G401 (cell line): ENCODE data around the gene USP17L29. TPM values are rescaled to one million over a fixed set of nuclear protein-coding genes. Genes with fewer than 3 reads are reported as not detected.
"Not testable (repeated sequence)": the region's sequence is repeated elsewhere in the genome, so short reads cannot be mapped to it uniquely, and the experiment has no call there.

Experiments
- DNase-seq: peaks from one replicate; pipeline ENCODE4 v3.0.0-alpha.2; 2015; ENCODE audit warnings: low spot score
- in situ Hi-C: cut with HindIII; loops from 2 replicates; pipeline ENCODE4 v1.10.0; 2016; ENCODE audit warnings: low sequenced_read_pairs, mixed read lengths
- total RNA-seq: library from RNA; depleted of rRNA; stranded (reverse); fragments of >200 nt; shearing (Covaris generic); gene quantifications from 2 replicates; pipeline ENCODE4 v1.2.3, GENCODE V29; 2014; rRNA removed

Gene USP17L29
- not detected in 2 replicates for total RNA-seq

GRCh38 chr4:9353338-9353737 is at the start of gene USP17L29:
USP17L29 (plus strand) TSS chr4:9353638; CDS start chr4:9353638, 0 bp downstream.
- DNase-seq, in situ Hi-C loops: not testable (repeated sequence)

- in situ Hi-C loops, DNase-seq: not testable (repeated sequence)
Measured at GRCh38 chr4:9324191-9324590, 29.2 kb upstream of the USP17L29 start.

- in situ Hi-C loops: not testable (repeated sequence)
Measured at GRCh38 chr4:9324865-9325264, 28.6 kb upstream of the USP17L29 start, which contains the start of gene USP17L24. USP17L24 (plus strand) TSS chr4:9325165; CDS start chr4:9325165, 0 bp downstream.

GRCh38 chr4:9329611-9330010 is 23.8 kb upstream of the USP17L29 start, which contains the start of gene USP17L25:
USP17L25 (plus strand) TSS chr4:9329911; CDS start chr4:9329911, 0 bp downstream.
- DNase-seq, in situ Hi-C loops: not testable (repeated sequence)

More at GRCh38 chr4:9324865-9325264, 28.6 kb upstream of the USP17L29 start, which contains the start of gene USP17L24:
- DNase-seq: not testable (repeated sequence)

- DNase-seq, in situ Hi-C loops: not testable (repeated sequence)
Measured at GRCh38 chr4:9334358-9334757, 19.1 kb upstream of the USP17L29 start, which contains the start of gene USP17L26. USP17L26 (plus strand) TSS chr4:9334658; CDS start chr4:9334658, 0 bp downstream.

- in situ Hi-C loops, DNase-seq: not testable (repeated sequence)
Measured at GRCh38 chr4:9339103-9339502, 14.3 kb upstream of the USP17L29 start, which contains the start of gene USP17L5. USP17L5 (plus strand) TSS chr4:9339403; CDS start chr4:9339403, 0 bp downstream.

GRCh38 chr4:9343848-9344247 is 9.6 kb upstream of the USP17L29 start, which contains the start of gene USP17L27:
USP17L27 (plus strand) TSS chr4:9344148; CDS start chr4:9344148, 0 bp downstream.
- DNase-seq, in situ Hi-C loops: not testable (repeated sequence)

GRCh38 chr4:9348593-9348992 is 4.8 kb upstream of the USP17L29 start, which contains the start of gene USP17L28:
USP17L28 (plus strand) TSS chr4:9348893; CDS start chr4:9348893, 0 bp downstream.
- in situ Hi-C loops, DNase-seq: not testable (repeated sequence)

- in situ Hi-C loops, DNase-seq: not testable (repeated sequence)
Measured at GRCh38 chr4:9350866-9351265, 2.6 kb upstream of the USP17L29 start.

GRCh38 chr4:9362829-9363228 is 9.4 kb downstream of the USP17L29 start, which contains the start of gene USP17L30:
USP17L30 (plus strand) TSS chr4:9363129; CDS start chr4:9363129, 0 bp downstream.
- in situ Hi-C loops, DNase-seq: not testable (repeated sequence)

- in situ Hi-C loops, DNase-seq: not testable (repeated sequence)
Measured at GRCh38 chr4:9379881-9380280, 26.4 kb downstream of the USP17L29 start.

- DNase-seq, in situ Hi-C loops: not testable (repeated sequence)
Measured at GRCh38 chr4:9381012-9381534, 27.6 kb downstream of the USP17L29 start.

- no peak for DNase-seq
- in situ Hi-C loops: no loop called here
Measured at GRCh38 chr4:9384126-9384525, 30.7 kb downstream of the USP17L29 start.

GRCh38 chr4:9389001-9389400 is 35.6 kb downstream of the USP17L29 start:
- in situ Hi-C loops, DNase-seq: not testable (repeated sequence)

Other genes with a start within 250 kb of the USP17L29 start
- gene FAM90A26, start 183.2 kb upstream of the USP17L29 start, total RNA-seq: not detected in 2 replicates
- not detected in 2 replicates for gene USP17L10, start 143.0 kb upstream of the USP17L29 start, total RNA-seq
- gene USP17L11, start 138.2 kb upstream of the USP17L29 start, total RNA-seq: not detected in 2 replicates
- not detected in 2 replicates for gene USP17L12, start 133.5 kb upstream of the USP17L29 start, total RNA-seq
- gene USP17L13, start 128.7 kb upstream of the USP17L29 start, total RNA-seq: not detected in 2 replicates
- gene USP17L15, start 119.3 kb upstream of the USP17L29 start, total RNA-seq: not detected in 2 replicates
- gene USP17L17, start 109.8 kb upstream of the USP17L29 start, total RNA-seq: not detected in 2 replicates
- gene USP17L18, start 105.0 kb upstream of the USP17L29 start, total RNA-seq: not detected in 2 replicates
- gene USP17L19, start 100.3 kb upstream of the USP17L29 start, total RNA-seq: not detected in 2 replicates
- gene USP17L20, start 95.5 kb upstream of the USP17L29 start, total RNA-seq: not detected in 2 replicates
- not detected in 2 replicates for gene USP17L21, start 90.8 kb upstream of the USP17L29 start, total RNA-seq
- not detected in 2 replicates for gene USP17L22, start 86.0 kb upstream of the USP17L29 start, total RNA-seq
- not detected in 2 replicates for gene USP17L24, start 28.5 kb upstream of the USP17L29 start, total RNA-seq
- gene USP17L25, start 23.7 kb upstream of the USP17L29 start, total RNA-seq: not detected in 2 replicates
- gene USP17L26, start 19.0 kb upstream of the USP17L29 start, total RNA-seq: not detected in 2 replicates
- not detected in 2 replicates for gene USP17L5, start 14.2 kb upstream of the USP17L29 start, total RNA-seq
- not detected in 2 replicates for gene USP17L27, start 9.5 kb upstream of the USP17L29 start, total RNA-seq
- gene USP17L28, start 4.7 kb upstream of the USP17L29 start, total RNA-seq: not detected in 2 replicates
- gene USP17L30, start 9.5 kb downstream of the USP17L29 start, total RNA-seq: not detected in 2 replicates
- not detected in 2 replicates for gene DEFB131A, start 90.8 kb downstream of the USP17L29 start, total RNA-seq